WTC11 (cell line): Measurements from ENCODE around the gene ATF6B.

Source experiments
- CREB1 ChIP-seq: sonication (generic); formaldehyde crosslinking; IDR thresholded peaks from 2 replicates; pipeline ENCODE4 v1.8.0; 2023; ENCODE audit warnings: mild to moderate bottlenecking, missing genetic modification reagents
- GABPB1 ChIP-seq: sonication (generic); formaldehyde crosslinking; IDR thresholded peaks from 2 replicates; pipeline ENCODE4 v1.8.1; 2023; ENCODE audit warnings: mild to moderate bottlenecking, missing genetic modification reagents
- NFATC4 ChIP-seq: fragments of 250-450 bp; sonication (Bioruptor Pico); IDR thresholded peaks from 2 replicates; pipeline ENCODE4 v1.9.0; 2021; ENCODE audit warnings: mild to moderate bottlenecking
- NFYB ChIP-seq: sonication (generic); formaldehyde crosslinking; conservative IDR thresholded peaks from 2 replicates; pipeline ENCODE4 v1.8.0; 2022; ENCODE audit warnings: low read depth, missing genetic modification reagents
- NR2C2 ChIP-seq: sonication (generic); formaldehyde crosslinking; IDR thresholded peaks from 2 replicates; pipeline ENCODE4 v1.8.0; 2022; ENCODE audit warnings: mild to moderate bottlenecking, missing genetic modification reagents
- NR3C1 ChIP-seq: sonication (generic); formaldehyde crosslinking; conservative IDR thresholded peaks from 2 replicates; pipeline ENCODE4 v1.8.1; 2023; ENCODE audit warnings: low read depth, mild to moderate bottlenecking, missing genetic modification reagents
- TF ChIP-seq, protein P1 (sequence below): fragments of 200-600 bp; IDR thresholded peaks from 2 replicates; pipeline ENCODE4 v1.8.0; 2022; ENCODE audit warnings: antibody characterized with exemption
- TF ChIP-seq, protein P2 (sequence below): sonication (generic); formaldehyde crosslinking; IDR thresholded peaks from 2 replicates; pipeline ENCODE4 v1.8.0; 2022; ENCODE audit warnings: mild to moderate bottlenecking, missing genetic modification reagents

DNA sequence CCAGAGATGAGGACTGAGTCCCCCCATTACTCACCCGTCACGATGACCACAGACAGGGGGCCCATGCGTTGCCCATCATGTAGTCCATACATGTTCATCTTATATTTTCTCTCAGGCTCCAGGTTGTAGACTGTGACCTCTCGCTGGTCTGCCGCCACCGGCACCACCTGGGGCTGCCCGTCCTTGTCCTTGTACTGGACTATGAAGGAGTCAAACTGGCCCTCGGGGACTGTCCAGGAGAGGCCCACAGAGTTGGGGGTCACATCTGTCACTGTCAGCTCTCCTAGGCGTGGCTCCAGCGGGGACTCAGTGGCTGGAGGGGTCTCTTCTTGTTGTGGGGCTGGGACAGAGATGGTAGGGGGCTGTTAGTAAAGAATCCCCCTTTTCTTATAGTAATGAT is 54.4 kb downstream of the ATF6B start:
- TF ChIP-seq CREB1: no peak
- TF ChIP-seq, protein P1, sequence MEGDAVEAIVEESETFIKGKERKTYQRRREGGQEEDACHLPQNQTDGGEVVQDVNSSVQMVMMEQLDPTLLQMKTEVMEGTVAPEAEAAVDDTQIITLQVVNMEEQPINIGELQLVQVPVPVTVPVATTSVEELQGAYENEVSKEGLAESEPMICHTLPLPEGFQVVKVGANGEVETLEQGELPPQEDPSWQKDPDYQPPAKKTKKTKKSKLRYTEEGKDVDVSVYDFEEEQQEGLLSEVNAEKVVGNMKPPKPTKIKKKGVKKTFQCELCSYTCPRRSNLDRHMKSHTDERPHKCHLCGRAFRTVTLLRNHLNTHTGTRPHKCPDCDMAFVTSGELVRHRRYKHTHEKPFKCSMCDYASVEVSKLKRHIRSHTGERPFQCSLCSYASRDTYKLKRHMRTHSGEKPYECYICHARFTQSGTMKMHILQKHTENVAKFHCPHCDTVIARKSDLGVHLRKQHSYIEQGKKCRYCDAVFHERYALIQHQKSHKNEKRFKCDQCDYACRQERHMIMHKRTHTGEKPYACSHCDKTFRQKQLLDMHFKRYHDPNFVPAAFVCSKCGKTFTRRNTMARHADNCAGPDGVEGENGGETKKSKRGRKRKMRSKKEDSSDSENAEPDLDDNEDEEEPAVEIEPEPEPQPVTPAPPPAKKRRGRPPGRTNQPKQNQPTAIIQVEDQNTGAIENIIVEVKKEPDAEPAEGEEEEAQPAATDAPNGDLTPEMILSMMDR: no peak
- TF ChIP-seq NR3C1 (CRISPR knock-in tag): no peak
- TF ChIP-seq, protein P2, sequence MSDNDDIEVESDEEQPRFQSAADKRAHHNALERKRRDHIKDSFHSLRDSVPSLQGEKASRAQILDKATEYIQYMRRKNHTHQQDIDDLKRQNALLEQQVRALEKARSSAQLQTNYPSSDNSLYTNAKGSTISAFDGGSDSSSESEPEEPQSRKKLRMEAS: no peak
- TF ChIP-seq NR2C2: no peak
- TF ChIP-seq NFATC4: no peak
- no peak for TF ChIP-seq GABPB1 (CRISPR knock-in tag)
- no peak for TF ChIP-seq NFYB
